PC-9 (cell line): Measurements from ENCODE around the gene SERPINA12. TPM values are rescaled to one million over a fixed set of nuclear protein-coding genes. Genes with fewer than 3 reads are reported as not detected.

Experiments used
- BruUV-seq: library from RNA; stranded (reverse); fragments of 400-500 nt; replicated peaks from 2 replicates; lab custom pipeline; 2021; lab: Mats Ljungman, UMichigan
- CTCF ChIA-PET: fragments of 300-600 bp; sonication (Branson Sonifier 250); formaldehyde crosslinking; loops from one replicate; lab custom pipeline; 2022; ENCODE audit warnings: antibody characterized with exemption; lab: Charles Lee
- POLR2A ChIA-PET: fragments of 300-600 bp; sonication (Branson Sonifier 250); formaldehyde crosslinking; loops from one replicate; lab custom pipeline; 2022; ENCODE audit warnings: antibody characterized with exemption; ENCODE audit not compliant: unreplicated experiment; lab: Charles Lee
- DNase-seq, 2 experiments: peaks; one replicate each; pipeline versions ENCODE4 v3.0.0 to v3.0.0-alpha.2; 2015 to 2022; ENCODE audit warnings: mixed read lengths in 1 of 2
- H2AFZ ChIP-seq: fragments of 200-600 bp; sonication (generic); 2 replicates; pipeline ENCODE4 v1.8.1; 2017; ENCODE audit warnings: antibody characterized with exemption
- H3F3A ChIP-seq: fragments of 200-600 bp; sonication (generic); 2 replicates; pipeline ENCODE4 v1.8.1; 2017; ENCODE audit warnings: antibody characterized with exemption, mild to moderate bottlenecking, low read depth; ENCODE audit not compliant: insufficient read depth
- H3K27ac ChIP-seq: fragments of 200-600 bp; sonication (generic); 2 replicates; pipeline ENCODE4 v1.6.1; 2016; ENCODE audit warnings: mixed run types
- H3K27me3 ChIP-seq: fragments of 200-600 bp; sonication (generic); 2 replicates; pipeline ENCODE4 v1.6.1; 2016; ENCODE audit warnings: low read depth, mixed run types; ENCODE audit not compliant: insufficient read depth
- H3K36me3 ChIP-seq: fragments of 200-600 bp; sonication (generic); 2 replicates; pipeline ENCODE4 v1.6.1; 2016; ENCODE audit warnings: low read depth, mixed run types
- H3K4me1 ChIP-seq: fragments of 200-600 bp; sonication (generic); replicated peaks from 2 replicates; pipeline ENCODE4 v1.6.1; 2016; ENCODE audit warnings: mixed run types; ENCODE audit not compliant: insufficient read depth
- H3K4me2 ChIP-seq: fragments of 200-600 bp; sonication (generic); 2 replicates; pipeline ENCODE4 v1.6.1; 2017; ENCODE audit warnings: mixed run types
- H3K4me3 ChIP-seq: fragments of 200-600 bp; sonication (generic); 2 replicates; pipeline ENCODE4 v1.6.1; 2016; ENCODE audit warnings: mixed run types
- H3K79me2 ChIP-seq: fragments of 200-600 bp; sonication (generic); 2 replicates; pipeline ENCODE4 v1.6.1; 2017; ENCODE audit warnings: low read depth, mixed run types
- H3K9me2 ChIP-seq: fragments of 200-600 bp; sonication (generic); 2 replicates; pipeline ENCODE4 v1.8.1; 2017; ENCODE audit warnings: mild to moderate bottlenecking; ENCODE audit not compliant: insufficient read depth
- H3K9me3 ChIP-seq: fragments of 200-600 bp; sonication (generic); 2 replicates; pipeline ENCODE4 v1.8.1; 2016; ENCODE audit warnings: low read depth; ENCODE audit not compliant: insufficient read depth
- H4K20me1 ChIP-seq: fragments of 200-600 bp; sonication (generic); 2 replicates; pipeline ENCODE4 v1.8.1; 2017; ENCODE audit not compliant: insufficient read depth
- CTCF ChIP-seq: fragments of 200-600 bp; sonication (generic); conservative IDR thresholded peaks from 2 replicates; pipeline ENCODE4 v1.6.1; 2017; ENCODE audit warnings: mixed run types, antibody characterized with exemption, mild to moderate bottlenecking, moderate library complexity
- EZH2 ChIP-seq: fragments of 200-600 bp; sonication (generic); IDR thresholded peaks from 2 replicates; pipeline ENCODE4 v1.8.0; 2017; ENCODE audit warnings: antibody characterized with exemption, low read depth
- intact Hi-C: fragments of 100-400 bp; cut with micrococcal nuclease; formaldehyde crosslinking; loops from one replicate; pipeline ENCODE4 v1.10.0; 2022; ENCODE audit not compliant: unreplicated experiment
- total RNA-seq: library from RNA; stranded (reverse); gene quantifications from 2 replicates; pipeline ENCODE4 v1.2.3, GENCODE V29; 2021

The SERPINA12 gene
- total RNA-seq, 1 experiment from 2014 or later, result not detected

DNA sequence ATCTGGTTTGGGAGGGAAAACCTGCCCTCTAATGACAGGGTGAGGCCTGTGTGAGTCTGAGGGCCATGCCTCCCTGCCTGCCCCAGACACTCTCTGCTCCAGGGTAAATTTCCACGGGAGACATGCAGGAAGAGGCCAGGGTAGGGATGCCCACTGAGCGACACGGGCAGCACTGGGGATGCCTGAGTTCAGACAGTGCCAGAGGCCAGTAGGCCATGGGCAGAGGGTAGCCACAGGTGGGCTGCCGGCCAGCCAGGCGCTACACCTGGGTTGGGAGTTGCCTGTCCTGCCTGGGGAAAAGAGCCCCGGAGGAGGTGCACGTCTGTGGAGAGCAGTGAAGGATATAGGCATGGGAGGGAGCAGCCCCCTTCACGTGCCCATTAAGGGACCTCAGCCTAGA lies 3.6 kb downstream of the SERPINA12 start:
- Histone ChIP-seq H2AFZ (no peak overlapping the region), H3K9me3 (no peaks in the 10 kb centered on the region), H4K20me1 (no peaks in the 10 kb centered on the region), H3K27ac (no peak overlapping the region), H3K4me1 (no peaks in the 10 kb centered on the region), H3F3A (no peaks in the 10 kb centered on the region), H3K27me3 (no peaks in the 10 kb centered on the region), H3K36me3 (no peaks in the 10 kb centered on the region), H3K9me2 (no peaks in the 10 kb centered on the region), H3K4me2 (no peak overlapping the region), H3K4me3 (no peak overlapping the region), H3K79me2 (no peaks in the 10 kb centered on the region)
- no peak for DNase-seq
- ChIA-PET POLR2A (no interaction called here), CTCF (no interaction called here)
- BruUV-seq, result no TSS peak
- intact Hi-C loops, result no loop called here
- TF ChIP-seq EZH2, result no peak
- TF ChIP-seq CTCF, result no peak

GRCh38 chr14:94505206-94505605 lies 4.1 kb downstream of the SERPINA12 start:
- Histone ChIP-seq H3K27me3 (no peaks in the 10 kb centered on the region), H3F3A (no peaks in the 10 kb centered on the region), H4K20me1 (no peaks in the 10 kb centered on the region), H2AFZ (no peak overlapping the region), H3K4me1 (no peaks in the 10 kb centered on the region), H3K9me2 (no peaks in the 10 kb centered on the region), H3K27ac (no peak overlapping the region), H3K36me3 (no peaks in the 10 kb centered on the region), H3K4me3 (no peak overlapping the region), H3K4me2 (no peak overlapping the region), H3K79me2 (no peaks in the 10 kb centered on the region), H3K9me3 (no peaks in the 10 kb centered on the region)
- no TSS peak for BruUV-seq
- TF ChIP-seq CTCF (no peak), EZH2 (no peak)
- POLR2A ChIA-PET, result no interaction called here
- intact Hi-C loops, result no loop called here
- no peak for DNase-seq
- CTCF ChIA-PET, result no interaction called here

- no peak for TF ChIP-seq EZH2
- no peak for TF ChIP-seq CTCF
- Histone ChIP-seq H3K4me1 (no peaks in the 10 kb centered on the region), H3K9me2 (no peaks in the 10 kb centered on the region), H3K36me3 (no peaks in the 10 kb centered on the region), H3K4me2 (no peak overlapping the region), H4K20me1 (no peaks in the 10 kb centered on the region), H3K79me2 (no peaks in the 10 kb centered on the region), H3K27ac (no peak overlapping the region), H2AFZ (no peak overlapping the region), H3K27me3 (no peaks in the 10 kb centered on the region), H3F3A (no peaks in the 10 kb centered on the region), H3K4me3 (no peak overlapping the region), H3K9me3 (no peaks in the 10 kb centered on the region)
- no peak for DNase-seq
- no TSS peak for BruUV-seq
- POLR2A ChIA-PET, result no interaction called here
- CTCF ChIA-PET, result no interaction called here
- intact Hi-C loops, result no loop called here
Measured at GRCh38 chr14:94501588-94502516, 7.4 kb downstream of the SERPINA12 start.
